ENCODE data around the gene HECW1. TPM values are rescaled to one million over a fixed set of nuclear protein-coding genes. Genes with fewer than 3 reads are reported as not detected.

HECW1 gene
- total and polyA plus RNA-seq, 8 donors, result 0.04 to 0.69 (median 0.12) TPM; not detected in 5

DNA sequence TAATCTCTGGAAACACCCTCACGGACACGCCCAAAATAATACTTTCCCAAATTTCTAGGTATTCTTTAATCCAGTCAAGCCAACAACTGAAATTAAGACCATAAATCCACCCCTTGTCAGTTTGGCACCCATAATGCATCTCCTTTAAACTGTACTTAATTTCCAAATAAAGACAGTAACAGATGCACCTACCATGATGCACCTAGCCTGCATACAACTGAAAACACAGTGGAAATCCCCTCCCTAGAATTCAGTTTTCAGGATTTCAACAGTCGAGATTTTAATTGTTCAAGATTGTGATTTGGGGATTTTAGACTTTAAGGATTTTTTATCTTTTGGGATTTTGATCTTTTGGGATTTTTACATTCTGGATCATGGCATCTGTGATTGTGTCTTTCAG is 487.6 kb downstream of the HECW1 start:
- intact Hi-C loops (cut with DNase I), result no loop called here
- TF ChIP-seq CTCF (IDR thresholded peaks at IDR 0.05), result no peak
- no peak overlapping the region for H3K27ac ChIP-seq
- ATAC-seq (no peak), DNase-seq (no peak), FAIRE-seq (no peak)
- H3K4me3 ChIP-seq, result no peak overlapping the region
- no peaks in the 10 kb centered on the region for H3K9me3 ChIP-seq
- H3K4me1 ChIP-seq, result no peaks in the 10 kb centered on the region
- 91 to 96% methylated on average over 3 of the region's 3 CpGs for WGBS, 2 donors
- no peaks in the 10 kb centered on the region for H3K27me3 ChIP-seq
- H3K36me3 ChIP-seq, result peaks cover 0 to 23% (median 0%) of the 10 kb centered on the region in 3 donors

DNA sequence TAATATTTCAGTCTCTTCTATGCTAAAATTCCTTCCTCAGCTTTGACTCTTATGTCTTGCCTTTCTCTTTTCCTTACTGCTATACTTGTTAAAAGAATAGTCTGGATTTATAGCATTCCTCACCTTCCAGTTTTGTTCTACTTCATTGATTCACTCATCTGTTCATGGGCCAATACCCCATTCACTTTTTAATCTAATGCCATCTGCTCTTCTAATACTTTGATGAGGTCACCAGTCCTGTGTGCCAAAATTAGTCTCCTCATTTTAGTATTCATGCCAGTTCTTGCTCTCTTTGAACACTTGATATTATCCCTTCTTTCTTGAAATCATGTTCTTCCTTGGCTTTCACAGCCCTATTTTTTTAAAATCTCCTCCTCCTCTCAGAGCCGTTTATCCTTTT is 489.8 kb downstream of the HECW1 start:
- DNase-seq (no peak), ATAC-seq (no peak), FAIRE-seq (no peak)
- no peaks in the 10 kb centered on the region for H3K27me3 ChIP-seq
- no peaks in the 10 kb centered on the region for H3K4me1 ChIP-seq
- peaks cover 0 to 11% (median 0%) of the 10 kb centered on the region in 3 donors for H3K36me3 ChIP-seq
- no peak overlapping the region for H3K27ac ChIP-seq
- WGBS, 2 donors, result 63 to 78% methylated on average over 1 of the region's 1 CpG
- no peak for TF ChIP-seq CTCF (IDR thresholded peaks at IDR 0.05)
- H3K4me3 ChIP-seq, result no peak overlapping the region
- no peaks in the 10 kb centered on the region for H3K9me3 ChIP-seq
- intact Hi-C loops (cut with DNase I), result no loop called here

GRCh38 chr7:43604251-43604650 is 491.8 kb downstream of the HECW1 start:
- ATAC-seq (no peak), DNase-seq (no peak)

GRCh38 chr7:43609097-43609496 is 496.6 kb downstream of the HECW1 start:
- no peak for ATAC-seq
- 94% methylated on average over 2 of the region's 2 CpGs for WGBS, 2 donors
- no peak for TF ChIP-seq CTCF (IDR thresholded peaks at IDR 0.05)

More at GRCh38 chr7:43604251-43604650, 491.8 kb downstream of the HECW1 start:
- no peak for TF ChIP-seq CTCF (IDR thresholded peaks at IDR 0.05)
- Histone ChIP-seq H3K4me1 (no peaks in the 10 kb centered on the region), H3K4me3 (no peak overlapping the region), H3K27me3 (no peaks in the 10 kb centered on the region), H3K27ac (no peak overlapping the region), H3K36me3 (peaks cover 0 to 4% (median 0%) of the 10 kb centered on the region in 3 donors), H3K9me3 (no peaks in the 10 kb centered on the region)
- WGBS, 2 donors, result 94 to 95% methylated on average over 1 of the region's 1 CpG
- intact Hi-C loops (cut with DNase I), result no loop called here
- FAIRE-seq, result no peak

DNA sequence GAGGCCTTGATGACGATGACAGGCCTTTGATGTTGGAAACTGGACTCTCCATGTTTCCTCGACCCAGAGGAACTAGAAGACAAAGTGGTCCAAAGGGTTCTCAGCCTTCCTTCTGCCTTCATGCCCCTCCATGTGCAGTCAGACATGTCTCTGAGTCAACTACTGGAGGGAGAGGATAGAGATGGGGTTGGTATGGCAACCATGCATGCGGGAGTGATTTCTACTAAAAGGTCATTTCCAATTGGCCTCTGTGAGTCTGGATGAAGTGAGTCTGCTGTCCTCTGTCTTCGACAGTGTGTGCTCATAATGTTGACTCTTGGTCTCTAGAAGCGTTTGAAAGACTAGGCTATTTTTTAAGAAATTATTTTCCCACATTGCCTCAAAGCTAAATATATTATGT is 499.7 kb downstream of the HECW1 start:
- peaks cover 0 to 10% (median 0%) of the 10 kb centered on the region in 3 donors for H3K36me3 ChIP-seq
- no peak overlapping the region for H3K4me3 ChIP-seq
- H3K4me1 ChIP-seq, result peaks cover 0 to 4% (median 0%) of the 10 kb centered on the region in 3 donors
- no peak for ATAC-seq
- no peak overlapping the region for H3K27ac ChIP-seq
- 85 to 92% methylated on average over 5 of the region's 5 CpGs for WGBS, 2 donors
- TF ChIP-seq CTCF (IDR thresholded peaks at IDR 0.05), result no peak
- DNase-seq, result no peak
- FAIRE-seq, result no peak
- H3K9me3 ChIP-seq, result no peaks in the 10 kb centered on the region
- no peaks in the 10 kb centered on the region for H3K27me3 ChIP-seq
- intact Hi-C loops (cut with DNase I), result no loop called here

More at GRCh38 chr7:43609097-43609496, 496.6 kb downstream of the HECW1 start:
- Histone ChIP-seq H3K27ac (no peak overlapping the region), H3K36me3 (peaks cover 0 to 10% (median 0%) of the 10 kb centered on the region in 3 donors), H3K9me3 (no peaks in the 10 kb centered on the region), H3K27me3 (no peaks in the 10 kb centered on the region), H3K4me3 (no peak overlapping the region), H3K4me1 (peaks cover 0 to under 1% (median 0%) of the 10 kb centered on the region in 3 donors)
- intact Hi-C loops (cut with DNase I), result no loop called here
- FAIRE-seq (no peak), DNase-seq (no peak)

Data from pancreas (tissue), 10 donors.